HG03280 (cell line): ENCODE data around the gene TCEA2.

Source experiments
- ATAC-seq: cut with Tn5 transposase; IDR thresholded peaks from one replicate; pipeline ENCODE4 v1.9.1; 2021; ENCODE audit warnings: mild to moderate bottlenecking, moderate library complexity; ENCODE audit not compliant: unreplicated experiment

The TCEA2 gene

GRCh38 chr20:64063389-64064144 lies 569 bp downstream of the TCEA2 start:
- no peak for ATAC-seq

- ATAC-seq = no peak
Observed at GRCh38 chr20:64064145-64064698, 1.2 kb downstream of the TCEA2 start.

- no peak for ATAC-seq
Observed at GRCh38 chr20:64065062-64065973, 2.3 kb downstream of the TCEA2 start.

GRCh38 chr20:64065974-64066343 lies 3.0 kb downstream of the TCEA2 start:
- ATAC-seq = no peak

GRCh38 chr20:64067005-64067632 lies 4.1 kb downstream of the TCEA2 start:
- ATAC-seq = no peak

GRCh38 chr20:64067733-64068307 lies 4.8 kb downstream of the TCEA2 start:
- no peak for ATAC-seq

GRCh38 chr20:64068386-64069208 lies 5.6 kb downstream of the TCEA2 start:
- ATAC-seq = no peak

- no peak for ATAC-seq
Observed at GRCh38 chr20:64069209-64069613, 6.2 kb downstream of the TCEA2 start.

- no peak for ATAC-seq
Observed at GRCh38 chr20:64069614-64070243, 6.7 kb downstream of the TCEA2 start.

GRCh38 chr20:64070244-64070993 lies 7.4 kb downstream of the TCEA2 start:
- no peak for ATAC-seq

- no peak for ATAC-seq
Observed at GRCh38 chr20:64071341-64072332, 8.6 kb downstream of the TCEA2 start.

GRCh38 chr20:64072498-64073063 lies 9.6 kb downstream of the TCEA2 start:
- no peak for ATAC-seq

GRCh38 chr20:64073476-64074183 lies 10.6 kb downstream of the TCEA2 start:
- no peak for ATAC-seq

- ATAC-seq = no peak
Observed at GRCh38 chr20:64074184-64074789, 11.3 kb downstream of the TCEA2 start.

GRCh38 chr20:64074963-64075362 lies 12.0 kb downstream of the TCEA2 start:
- ATAC-seq = no peak

GRCh38 chr20:64075556-64075955 lies 12.6 kb downstream of the TCEA2 start:
- ATAC-seq = no peak
